Fibroblast of skin of back (primary cell): ENCODE results near the gene HSD17B3.
"Not testable (repeated sequence)": the region's sequence is repeated elsewhere in the genome, so short reads cannot be mapped to it uniquely, and the experiment has no call there.

Experiments used
- DNase-seq: peaks from one replicate; pipeline ENCODE4 v3.0.0-alpha.2; 2013

The HSD17B3 gene

DNA sequence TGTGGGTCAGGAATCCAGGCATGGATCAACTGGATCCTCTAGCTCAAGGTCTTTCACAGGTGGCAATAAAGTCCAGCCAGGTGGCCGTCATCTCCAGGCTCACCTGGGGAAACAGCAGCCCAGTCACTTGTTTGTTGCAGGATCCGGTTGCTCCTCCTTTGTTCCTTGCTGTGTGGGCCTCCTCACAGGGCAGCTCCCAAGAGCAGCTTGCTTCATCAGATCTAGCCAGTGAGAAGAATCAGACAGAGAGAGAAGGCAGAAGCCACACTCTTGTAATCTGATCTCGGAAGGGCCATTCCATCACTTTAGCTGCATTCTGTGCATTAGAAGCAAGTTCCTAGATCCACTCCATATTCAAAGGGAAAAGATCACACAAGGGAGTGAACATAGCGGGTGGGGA lies 3.2 kb upstream of the HSD17B3 start:
- no peak for DNase-seq

DNA sequence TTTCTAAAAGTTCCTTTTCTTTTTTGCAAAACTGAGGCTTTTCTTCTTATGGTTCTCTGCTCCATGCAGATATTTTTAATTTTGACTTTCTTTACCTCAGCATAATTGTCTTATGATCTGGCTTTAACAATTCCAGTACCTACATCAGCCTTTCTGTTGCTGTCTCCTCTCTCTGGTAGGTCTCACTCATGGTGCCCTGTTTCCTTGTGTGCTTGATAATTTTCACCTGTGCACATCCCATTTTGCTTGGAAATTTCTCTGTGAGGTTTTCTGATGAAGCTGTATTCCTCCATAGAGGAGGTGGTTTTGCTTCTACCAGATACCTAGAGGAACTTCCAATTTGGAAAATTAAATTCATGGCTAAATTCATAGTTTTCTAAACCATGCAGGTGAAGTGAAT lies 2.3 kb upstream of the HSD17B3 start:
- no peak for DNase-seq

DNA sequence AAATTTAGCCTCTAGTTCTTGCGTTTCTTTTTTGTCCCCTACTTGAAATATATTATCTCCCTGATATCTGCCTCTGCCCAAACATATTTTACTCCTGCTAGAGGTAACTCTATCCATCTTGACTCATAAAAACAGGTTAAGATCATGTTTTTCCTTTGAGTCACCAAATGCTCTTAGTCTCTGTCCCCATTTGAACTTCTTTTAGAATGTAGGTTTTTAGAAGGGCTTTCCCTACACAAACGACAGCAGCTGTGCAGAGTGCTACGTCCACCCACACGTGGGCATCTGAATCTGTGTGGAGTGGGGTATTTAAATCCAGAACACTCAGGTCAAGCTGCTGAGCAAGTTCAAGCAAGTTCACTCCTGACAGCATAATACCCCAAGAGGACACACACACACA lies 2.2 kb downstream of the HSD17B3 start:
- DNase-seq = peak; percentile 4

DNA sequence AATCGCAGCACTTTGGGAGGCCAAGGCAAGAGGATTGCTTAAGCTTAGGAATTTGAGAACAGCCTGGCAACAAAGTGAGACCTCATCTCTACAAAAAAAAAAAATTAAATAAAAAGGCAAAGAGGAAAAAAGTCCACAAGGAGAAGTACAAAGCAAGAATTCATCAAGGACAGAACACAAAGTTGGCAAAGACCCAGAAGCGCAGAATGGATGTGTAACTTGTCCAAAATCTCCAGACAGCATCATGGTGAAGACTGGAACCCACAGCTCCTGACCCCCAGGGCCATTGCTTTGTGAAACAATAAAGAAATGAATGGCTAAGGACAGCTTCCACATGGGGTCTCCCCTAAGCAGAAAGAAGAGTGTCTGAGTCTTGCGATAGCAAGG lies 7.8 kb downstream of the HSD17B3 start:
- no peak for DNase-seq

DNA sequence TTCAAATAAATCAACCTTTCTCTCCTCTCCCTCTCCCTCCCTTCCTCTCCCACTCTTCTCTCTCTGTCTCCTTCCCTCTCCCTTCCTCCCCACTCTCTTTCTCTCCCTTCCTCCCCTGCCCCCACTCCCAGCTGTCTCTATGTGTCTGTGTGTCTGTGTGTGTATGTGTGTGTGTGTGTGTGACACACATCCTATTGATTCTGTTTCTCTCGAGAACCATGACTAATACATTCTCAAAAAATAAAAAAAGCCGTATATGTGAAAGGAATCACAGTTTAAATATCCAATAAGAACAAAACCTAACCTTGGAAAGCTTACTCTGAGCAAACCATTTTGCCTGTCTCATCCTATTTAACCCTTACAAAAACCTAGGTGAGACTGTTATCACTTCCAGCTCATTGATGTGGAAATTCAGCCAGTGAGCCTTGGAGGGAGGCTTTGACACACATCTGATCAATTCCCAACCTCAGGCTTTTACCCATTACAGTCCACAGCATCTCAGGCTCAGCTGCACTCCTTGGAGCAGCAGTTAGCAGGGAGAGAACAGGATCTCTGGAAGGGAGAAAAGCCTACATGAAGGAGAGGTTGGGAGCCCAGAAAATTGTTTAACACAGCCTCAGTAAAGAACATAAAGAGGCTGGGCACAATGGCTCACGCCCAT lies 8.3 kb downstream of the HSD17B3 start:
- peak; percentile 54 for DNase-seq

DNA sequence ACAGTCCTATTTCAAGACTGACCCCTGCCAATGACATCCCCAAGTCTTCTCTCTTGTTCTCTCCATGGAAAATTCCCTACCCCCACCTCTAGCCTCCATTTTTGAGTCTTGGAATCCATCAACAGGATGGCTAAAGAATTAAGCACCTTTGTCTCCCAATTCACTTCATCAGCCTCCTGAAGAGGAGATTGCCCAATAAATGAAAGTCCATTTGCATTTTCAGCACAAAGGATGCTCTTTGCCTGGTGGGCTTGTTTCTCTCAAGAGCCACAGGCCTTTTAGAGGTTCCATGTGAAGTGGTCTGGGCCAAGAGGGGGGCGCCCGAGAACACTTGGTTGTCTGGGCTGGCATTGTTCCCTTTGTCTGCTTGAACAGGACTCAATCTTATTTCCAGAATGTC lies 12.6 kb downstream of the HSD17B3 start:
- DNase-seq = no peak

DNA sequence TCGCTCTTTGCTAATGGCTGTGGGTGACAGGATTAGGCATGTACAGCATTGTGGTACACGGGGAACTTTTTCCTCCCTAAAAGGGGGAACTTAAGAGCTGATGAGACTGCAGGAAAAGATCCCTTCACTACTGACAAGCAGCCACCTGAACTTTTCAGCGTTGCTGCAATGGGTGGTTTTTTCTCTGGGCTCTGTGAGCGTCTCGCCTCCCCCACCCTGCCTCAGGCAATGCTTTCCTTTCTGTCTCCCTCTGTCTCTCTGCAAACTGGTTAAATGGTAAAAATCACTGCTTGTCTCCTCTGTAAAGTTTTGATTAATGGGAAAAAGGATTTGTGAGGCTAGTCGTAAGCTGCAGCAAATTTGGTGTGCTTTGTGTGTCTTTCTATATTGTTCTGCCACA lies 20.3 kb downstream of the HSD17B3 start:
- DNase-seq = no peak

DNA sequence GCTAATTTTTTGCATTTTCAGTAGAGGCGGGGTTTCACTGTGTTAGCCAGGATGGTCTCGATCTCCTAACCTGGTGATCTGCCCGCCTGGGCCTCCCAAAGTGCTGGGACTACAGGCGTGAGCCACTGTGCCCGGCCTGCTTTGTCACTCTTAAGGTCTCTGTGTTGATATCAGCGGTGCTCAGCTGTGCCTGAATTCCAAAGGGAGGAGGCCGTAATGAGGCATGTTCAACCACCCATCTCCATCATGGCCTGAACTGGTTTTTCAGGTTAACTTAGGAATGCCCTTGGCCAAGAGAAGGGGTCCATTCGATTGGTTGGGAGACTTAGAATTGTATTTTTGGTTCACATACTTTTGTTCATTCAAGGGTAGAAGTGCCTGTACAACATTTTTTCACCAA lies 22.0 kb downstream of the HSD17B3 start:
- DNase-seq = no peak

DNA sequence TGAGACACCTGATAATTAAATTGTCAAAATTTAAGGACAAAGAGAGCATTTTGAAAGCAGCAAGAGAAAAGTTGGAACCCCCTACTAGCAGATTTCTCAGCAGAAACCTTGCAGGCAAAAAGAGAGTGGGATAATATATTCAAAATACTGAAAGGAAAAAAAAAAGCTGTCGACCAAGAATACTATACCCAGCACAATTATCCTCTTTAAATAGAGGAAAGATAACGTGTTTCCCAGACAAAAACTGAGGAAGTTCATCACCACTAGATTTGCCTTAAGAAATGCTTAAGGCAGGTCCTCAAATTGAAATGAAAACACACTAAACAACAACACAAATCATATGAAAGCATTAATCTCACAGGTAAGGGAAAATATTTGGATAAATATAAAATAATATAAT lies 27.0 kb downstream of the HSD17B3 start:
- no peak for DNase-seq

DNA sequence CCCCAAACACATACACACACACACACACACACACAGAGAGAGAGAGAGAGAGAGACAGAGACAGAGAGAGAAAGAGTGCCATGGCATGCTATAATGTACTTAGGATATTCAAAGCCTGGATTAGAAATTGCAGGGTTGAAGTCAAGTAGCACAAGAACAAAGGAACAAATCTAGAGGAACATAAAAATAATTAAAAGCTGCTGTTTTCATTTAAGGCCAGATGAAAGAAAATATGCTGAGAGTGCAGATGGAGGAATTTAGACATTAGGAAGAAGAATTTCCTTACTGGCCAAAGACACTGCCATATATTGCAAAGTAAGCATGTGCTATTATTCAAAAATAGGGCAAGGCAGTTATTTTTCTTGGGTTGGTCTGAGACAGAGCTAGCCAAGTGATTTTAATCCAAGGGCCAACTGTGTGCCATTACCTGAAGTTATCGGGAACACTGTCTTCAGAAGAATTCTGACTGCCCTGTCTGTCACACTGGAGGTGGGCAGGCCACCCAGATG lies 31.7 kb downstream of the HSD17B3 start:
- DNase-seq = no peak

DNA sequence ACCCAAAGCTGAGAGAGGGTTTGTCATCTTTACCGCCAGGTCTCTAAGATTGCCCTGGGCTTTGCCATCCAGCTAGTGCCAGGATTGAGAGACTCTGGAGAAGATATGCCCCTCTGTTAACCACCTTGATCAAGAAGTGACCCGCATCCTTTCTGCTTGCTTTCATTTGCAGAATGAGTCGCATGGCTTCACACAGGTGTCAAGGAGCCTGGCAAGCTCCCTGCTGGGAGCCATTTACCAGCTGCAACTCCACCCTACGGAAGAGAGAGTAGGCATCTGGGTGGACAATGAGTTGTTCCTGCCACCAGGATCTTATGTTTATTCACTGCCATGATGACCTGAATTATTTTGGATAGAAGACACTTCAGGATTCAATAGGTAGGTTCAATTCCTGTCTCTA lies 43.0 kb downstream of the HSD17B3 start:
- no peak for DNase-seq

DNA sequence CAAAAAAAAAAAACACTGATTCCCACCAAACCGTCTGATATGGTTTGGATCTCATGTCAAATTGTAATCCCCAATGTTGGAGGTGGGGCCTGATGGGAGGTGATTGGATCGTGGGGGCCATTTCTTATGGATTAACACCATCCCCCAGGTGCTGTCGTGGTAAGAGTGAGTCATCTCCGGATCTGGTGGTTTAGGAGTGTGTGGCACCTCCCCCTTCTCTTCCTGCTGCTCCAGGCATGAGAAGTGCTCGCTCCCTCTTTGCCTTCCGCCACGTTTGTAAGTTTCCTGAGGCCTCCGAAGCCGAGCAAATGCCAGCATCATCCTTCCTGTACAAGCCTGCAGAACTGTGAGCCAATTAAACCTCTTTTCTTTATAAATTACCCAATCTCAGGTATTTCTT lies 45.2 kb downstream of the HSD17B3 start:
- peak; percentile 17 for DNase-seq

DNA sequence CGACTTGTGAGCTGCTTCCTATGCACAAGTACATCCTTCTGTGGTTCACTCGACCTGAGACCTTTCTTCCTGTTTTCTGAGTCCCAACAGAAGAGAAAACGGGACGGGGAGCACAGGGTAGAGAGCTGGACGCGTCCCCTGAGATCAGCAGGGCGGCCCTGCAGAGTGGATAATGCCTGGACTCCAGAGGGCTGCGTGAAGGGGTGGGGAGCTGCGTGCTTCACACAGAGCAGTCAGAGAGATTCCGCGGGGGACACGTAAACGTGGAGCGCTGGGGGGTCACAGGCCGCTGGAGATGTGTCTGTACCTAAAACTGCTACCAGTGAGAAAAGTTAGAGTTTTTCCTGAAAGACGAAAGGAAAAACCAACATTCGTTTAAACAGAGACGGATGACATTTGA lies 46.3 kb downstream of the HSD17B3 start:
- no peak for DNase-seq

DNA sequence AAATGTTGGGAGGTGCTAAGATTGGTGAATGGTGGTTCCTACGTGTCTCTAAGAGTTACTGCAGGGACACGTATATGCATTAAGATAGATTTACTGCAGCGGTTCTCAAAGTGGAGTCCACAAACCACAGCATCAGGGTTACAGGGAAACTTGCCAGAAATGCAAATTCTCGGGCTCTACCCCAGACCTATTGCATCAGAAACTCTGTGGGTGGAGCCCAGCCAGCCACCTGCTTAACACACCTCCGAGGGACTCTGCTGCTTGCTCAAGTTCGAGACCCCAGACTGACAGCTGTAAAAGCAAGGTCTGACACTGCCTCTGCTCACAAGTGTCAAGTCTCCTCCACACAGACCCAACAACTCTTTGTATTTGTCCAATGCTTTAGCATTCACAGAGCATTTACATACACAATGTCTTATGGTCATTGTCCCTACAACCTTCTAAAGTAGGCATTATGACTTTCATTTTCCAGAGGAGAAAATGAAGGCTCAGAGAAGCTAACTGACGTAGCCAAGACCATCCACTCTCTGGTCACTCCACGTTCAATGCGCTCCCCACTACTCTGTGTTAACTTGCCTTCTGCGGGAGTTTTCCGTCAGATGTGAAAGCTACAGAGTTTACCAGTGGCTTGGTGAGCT lies 48.8 kb downstream of the HSD17B3 start:
- no peak for DNase-seq

DNA sequence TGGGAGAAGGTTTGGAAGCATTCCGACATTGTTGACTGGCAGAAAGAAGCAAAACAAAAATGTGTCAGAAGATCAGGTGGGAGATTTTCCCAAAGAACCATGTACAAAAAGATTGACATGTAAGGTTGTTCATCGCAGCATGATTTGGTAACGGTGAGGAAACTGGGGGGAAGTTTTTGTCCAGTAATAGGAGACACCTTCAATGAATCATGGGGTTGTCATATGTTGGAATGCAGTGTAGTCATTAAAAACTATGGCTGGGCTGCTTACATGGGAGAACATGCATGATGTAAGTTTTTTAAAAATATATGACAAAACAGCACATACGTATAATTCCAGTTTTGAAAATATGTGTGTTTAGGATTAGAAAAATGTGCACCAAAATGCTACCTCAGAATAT lies 50.5 kb downstream of the HSD17B3 start:
- DNase-seq = peak; percentile 10

DNA sequence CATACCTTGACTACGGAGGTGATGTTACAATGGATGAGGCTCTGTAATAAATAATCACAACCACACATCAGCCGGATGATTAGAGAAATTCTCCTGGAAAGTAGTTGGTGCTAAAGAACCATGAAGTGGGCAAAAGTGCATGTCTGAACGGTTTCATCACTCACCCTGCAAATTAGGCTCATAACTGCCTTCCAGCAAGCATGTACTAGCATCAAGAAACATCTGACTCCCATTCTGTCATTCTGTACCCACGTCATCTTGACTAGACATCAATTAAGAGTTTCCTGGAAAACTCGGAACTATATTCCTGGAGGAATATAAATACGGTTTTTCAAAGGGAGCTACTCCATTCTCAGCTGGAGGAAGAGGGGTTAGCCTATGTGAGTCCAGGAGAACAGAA lies 52.2 kb downstream of the HSD17B3 start:
- no peak for DNase-seq

DNA sequence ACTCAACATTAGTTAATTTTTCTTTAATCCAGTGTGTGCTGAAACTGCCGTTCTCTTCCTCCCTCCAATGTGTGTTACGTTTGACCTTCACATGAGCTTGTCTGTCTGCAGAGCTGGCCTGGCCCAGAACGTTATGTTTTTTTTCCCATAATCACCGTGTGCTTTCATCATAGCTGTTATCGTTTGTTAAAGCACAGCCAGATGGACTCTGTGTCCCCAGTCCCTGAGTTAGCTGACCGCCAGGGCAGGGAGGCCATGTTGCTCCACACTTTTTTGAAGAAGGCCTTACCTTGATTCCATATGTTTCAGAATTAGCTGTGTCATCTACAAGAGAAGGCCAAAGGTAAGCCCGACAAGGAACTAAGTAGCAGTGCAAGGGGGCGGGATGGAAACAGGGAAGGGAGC lies 55.7 kb downstream of the HSD17B3 start:
- no peak for DNase-seq

DNA sequence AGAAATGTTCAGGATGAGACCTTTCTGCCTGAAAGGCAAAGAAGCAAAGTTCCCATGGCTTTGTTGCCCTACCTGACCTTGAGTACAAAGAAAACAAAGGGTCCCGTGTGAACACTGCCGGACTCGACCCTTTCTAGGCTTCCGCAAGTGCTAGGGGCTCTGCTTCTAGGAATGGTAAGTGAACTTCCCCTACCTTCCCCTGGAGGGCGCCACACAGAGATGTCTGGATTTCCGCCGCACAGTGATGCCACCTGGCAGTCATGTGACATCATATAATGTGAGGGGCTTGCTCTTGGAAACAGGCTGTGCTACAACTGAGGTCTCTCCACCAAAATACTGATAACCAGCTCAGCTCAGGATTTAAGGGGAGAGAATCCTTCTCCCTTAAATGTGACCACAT lies 56.6 kb downstream of the HSD17B3 start:
- DNase-seq = no peak

DNA sequence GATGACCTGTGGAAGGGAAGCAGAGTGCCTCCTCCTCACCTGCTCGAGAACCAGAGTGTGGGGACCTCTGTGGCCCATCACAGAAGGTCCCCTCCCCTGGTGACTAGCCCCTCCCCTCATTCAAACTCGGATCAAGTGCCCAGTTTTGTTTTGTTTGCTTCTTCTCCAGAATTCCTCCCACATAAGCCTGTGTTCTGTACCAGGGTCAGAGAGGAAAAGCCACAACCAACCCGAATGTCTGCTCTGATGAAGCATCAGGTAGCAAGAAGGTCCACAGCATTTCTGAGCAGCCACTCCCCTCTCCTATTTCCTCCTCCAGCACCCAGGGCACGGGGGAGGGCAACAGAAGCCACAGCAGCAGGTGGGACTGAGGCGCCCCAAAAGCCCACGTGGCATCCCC lies 58.2 kb downstream of the HSD17B3 start:
- no peak for DNase-seq

DNA sequence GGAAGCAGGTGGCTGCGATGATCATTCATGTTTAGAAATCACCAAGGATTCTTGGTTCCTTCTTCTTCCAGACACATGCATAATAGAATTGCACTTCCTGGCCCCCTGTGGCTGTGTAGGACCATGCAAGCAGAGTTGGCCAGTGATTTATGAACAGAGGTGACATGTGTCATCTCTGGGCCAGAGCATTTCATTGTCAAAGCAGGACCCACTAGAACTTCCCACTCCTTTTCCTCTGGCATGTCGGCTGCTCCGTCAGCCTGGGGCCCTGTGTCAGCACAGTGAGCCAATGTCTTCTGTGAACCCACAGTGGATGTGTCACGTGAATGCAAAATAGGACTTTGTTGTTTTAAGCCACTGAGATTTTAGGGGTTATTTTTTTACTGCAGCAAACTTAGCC lies 59.2 kb downstream of the HSD17B3 start:
- DNase-seq = no peak

DNA sequence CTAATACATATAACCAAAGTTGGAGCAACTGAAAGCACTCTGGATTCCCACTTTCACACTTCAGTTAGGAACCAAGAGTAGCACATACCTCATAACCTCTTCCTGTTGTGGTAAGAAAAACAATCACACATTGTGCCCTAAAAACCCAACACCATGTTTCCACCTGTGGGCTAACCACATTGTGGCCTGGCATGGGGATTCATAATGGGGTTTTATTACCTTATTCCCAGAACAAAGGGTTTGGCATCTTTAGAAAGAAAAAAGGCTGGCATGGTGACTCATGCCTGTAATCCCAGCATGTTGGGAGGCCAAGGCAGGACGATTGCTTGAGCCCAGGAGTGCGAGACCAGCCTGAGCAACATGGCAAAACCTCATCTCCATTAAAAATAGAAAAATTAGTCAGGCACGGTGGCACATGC lies 60.6 kb downstream of the HSD17B3 start:
- DNase-seq = no peak

DNA sequence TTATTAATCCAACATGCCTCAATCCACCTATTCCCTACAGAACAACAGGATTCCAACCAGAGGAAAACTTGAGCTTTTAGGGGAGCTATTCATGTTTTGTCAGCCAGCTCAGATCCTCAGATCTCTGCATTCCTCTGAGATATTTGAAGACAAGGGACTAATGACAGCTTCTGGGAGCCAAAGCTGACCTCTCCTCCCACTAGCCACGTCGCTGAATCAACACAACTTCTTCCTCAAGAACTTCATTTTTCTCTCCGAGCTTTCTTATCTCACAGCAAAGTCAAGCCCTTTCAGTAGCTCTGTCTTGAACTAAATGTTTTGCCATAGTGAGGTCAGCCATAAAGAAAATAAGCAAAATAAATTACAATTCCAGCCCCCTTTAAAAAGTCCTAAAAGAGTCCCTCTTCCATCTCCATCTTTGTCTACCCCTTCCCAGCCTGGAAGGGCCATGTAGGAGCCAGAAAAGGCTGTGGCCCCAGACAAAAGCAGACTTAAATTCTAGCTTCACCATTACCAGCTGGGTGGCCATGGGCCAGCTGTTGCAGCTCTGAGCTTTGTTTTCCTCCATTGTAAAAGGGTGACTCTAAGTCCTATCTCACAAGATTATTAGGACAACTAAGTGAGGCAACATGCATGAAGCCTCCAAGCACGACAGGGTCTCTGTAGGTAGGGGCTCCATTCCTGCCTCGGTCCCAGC lies 65.0 kb downstream of the HSD17B3 start:
- peak; percentile 8 for DNase-seq

DNA sequence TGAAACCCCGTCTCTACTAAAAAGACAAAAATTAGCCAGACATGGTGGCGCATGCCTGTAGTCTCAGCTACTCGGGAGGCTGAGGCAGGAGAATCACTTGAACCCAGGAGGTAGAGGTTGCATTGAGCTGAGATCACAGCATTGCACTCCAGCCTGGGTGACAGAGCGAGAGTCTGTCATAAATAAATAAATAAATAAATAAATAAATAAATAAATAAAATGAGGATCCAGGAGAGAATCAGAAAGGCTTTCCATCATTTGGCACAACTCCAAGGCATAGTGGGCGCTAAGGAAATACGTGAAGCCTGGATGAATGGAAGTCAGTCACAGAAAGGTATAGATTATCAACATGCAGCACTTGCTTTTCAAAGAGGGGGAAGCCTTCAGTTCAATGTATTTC lies 65.6 kb downstream of the HSD17B3 start:
- not testable (repeated sequence) for DNase-seq
